GM12878 (cell line): ENCODE measurements around the gene SIX5. TPM values are rescaled to one million over a fixed set of nuclear protein-coding genes. Genes with fewer than 3 reads are reported as not detected.
A peak's percentile ranks its signal among the peaks of the same experiment; 100 is the strongest.

ENCODE experiments used
- CHD1 ChIP-seq: IDR thresholded peaks from 2 replicates; pipeline ENCODE4 v1.6.1; 2012; ENCODE audit warnings: low read depth, low read length, improper control_type of control experiment
- CHD2 ChIP-seq: IDR thresholded peaks from 2 replicates; pipeline ENCODE4 v1.6.1; 2011; ENCODE audit warnings: low read depth, low read length, improper control_type of control experiment, borderline replicate concordance
- EGR1 ChIP-seq, 2 experiments: IDR thresholded peaks; 1 replicate in 1 of 2; 2 replicates in 1 of 2; pipeline ENCODE4 v1.6.1; 2011 to 2012; ENCODE audit warnings: low read depth in 2 of 2, low read length in 2 of 2, borderline replicate concordance in 1 of 2, mild to moderate bottlenecking in 1 of 2, moderate library complexity in 1 of 2
- HCFC1 ChIP-seq: fragments of 150-350 bp; IDR thresholded peaks from 2 replicates; pipeline ENCODE4 v1.6.1; 2014; ENCODE audit warnings: low read length
- POLR2A ChIP-seq: IDR thresholded peaks from 2 replicates; pipeline ENCODE4 v1.6.1; 2011; ENCODE audit warnings: low read depth, mild to moderate bottlenecking, low read length
- RCOR1 ChIP-seq: conservative IDR thresholded peaks from 2 replicates; pipeline ENCODE4 v1.6.1; 2012; ENCODE audit warnings: low read depth, low read length, improper control_type of control experiment
- RELA ChIP-seq: fragments of 450-650 bp; IDR thresholded peaks from 2 replicates; pipeline ENCODE4 v1.8.0; 2014; ENCODE audit warnings: borderline replicate concordance; ENCODE audit not compliant: partially characterized antibody
- RUNX3 ChIP-seq: IDR thresholded peaks from 2 replicates; pipeline ENCODE4 v1.6.1; 2012; ENCODE audit warnings: low read length, inconsistent platforms
- SMARCA5 ChIP-seq: fragments of 450-650 bp; IDR thresholded peaks from 2 replicates; pipeline ENCODE4 v1.6.1; 2017; ENCODE audit warnings: mild to moderate bottlenecking
- STAT3 ChIP-seq: IDR thresholded peaks from 2 replicates; pipeline ENCODE4 v1.6.1; 2011; ENCODE audit warnings: low read depth, low read length, improper control_type of control experiment
- TARDBP ChIP-seq: IDR thresholded peaks from 2 replicates; pipeline ENCODE4 v1.6.1; 2016; ENCODE audit warnings: borderline replicate concordance
- ZBED1 ChIP-seq: IDR thresholded peaks from 2 replicates; pipeline ENCODE4 v1.6.1; 2016; ENCODE audit warnings: borderline replicate concordance
- ZNF24 ChIP-seq: fragments of 450-650 bp; IDR thresholded peaks from 2 replicates; pipeline ENCODE4 v1.6.1; 2017; ENCODE audit warnings: antibody characterized with exemption, mild to moderate bottlenecking
- ZZZ3 ChIP-seq: IDR thresholded peaks from 2 replicates; pipeline ENCODE4 v1.6.1; 2011; ENCODE audit warnings: low read depth; ENCODE audit not compliant: control insufficient read depth, insufficient read length
- polyA plus RNA-seq, 11 experiments: library from polyadenylated mRNA; depleted of rRNA in 4 of 11; unstranded in 6 of 11; stranded (reverse) in 5 of 11; fragments of >200 nt; fragmentation: Nextera tagmentation in 4 of 11; fragmentation: Illumina TruSeq in 1 of 11; extraction: Ambion mirVana in 4 of 11; extraction: Trizol in 1 of 11; gene quantifications; 1 replicate in 1 of 11; 2 replicates in 10 of 11; pipeline versions ENCODE4 v1.2.1 to v1.2.3, GENCODE V29; 2011 to 2016; ENCODE audit warnings: inconsistent platforms in 2 of 11, missing spikeins in 2 of 11, low read depth in 1 of 11
- total RNA-seq, 4 experiments: library from RNA; depleted of rRNA in 3 of 4; stranded (reverse); fragments of >200 nt in 3 of 4; fragmentation: Illumina TruSeq in 1 of 4; extraction: Trizol in 1 of 4; gene quantifications; 2 replicates each; pipeline versions ENCODE4 v1.2.1 to v1.2.3, GENCODE V29; 2013 to 2021
- TF ChIP-seq, protein P1 (sequence below): IDR thresholded peaks from 2 replicates; pipeline ENCODE4 v1.6.1; 2011; ENCODE audit warnings: mild to moderate bottlenecking, low read depth, low read length, moderate library complexity; ENCODE audit not compliant: insufficient replicate concordance
- TF ChIP-seq, protein P2 (sequence below): fragments of 450-650 bp; IDR thresholded peaks from 2 replicates; pipeline ENCODE4 v1.6.1; 2017; ENCODE audit warnings: mild to moderate bottlenecking, moderate library complexity
- TF ChIP-seq, protein P3 (sequence below): fragments of 450-650 bp; formaldehyde crosslinking; IDR thresholded peaks from 2 replicates; pipeline ENCODE4 v1.5.0; 2022; ENCODE audit warnings: mild to moderate bottlenecking, missing genetic modification characterization
- TF ChIP-seq, protein P4 (sequence below): fragments of 450-650 bp; IDR thresholded peaks from 2 replicates; pipeline ENCODE4 v1.6.1; 2017; ENCODE audit warnings: mild to moderate bottlenecking, low read depth, inconsistent platforms; ENCODE audit not compliant: poor library complexity, severe bottlenecking

The SIX5 gene
- total and polyA plus RNA-seq, 10 of the 15 experiments (the other 5 are each of a cell fraction or from before 2014, with no cell fraction given), result 1.9 to 10.5 (median 3.0) TPM; not detected in 2

DNA sequence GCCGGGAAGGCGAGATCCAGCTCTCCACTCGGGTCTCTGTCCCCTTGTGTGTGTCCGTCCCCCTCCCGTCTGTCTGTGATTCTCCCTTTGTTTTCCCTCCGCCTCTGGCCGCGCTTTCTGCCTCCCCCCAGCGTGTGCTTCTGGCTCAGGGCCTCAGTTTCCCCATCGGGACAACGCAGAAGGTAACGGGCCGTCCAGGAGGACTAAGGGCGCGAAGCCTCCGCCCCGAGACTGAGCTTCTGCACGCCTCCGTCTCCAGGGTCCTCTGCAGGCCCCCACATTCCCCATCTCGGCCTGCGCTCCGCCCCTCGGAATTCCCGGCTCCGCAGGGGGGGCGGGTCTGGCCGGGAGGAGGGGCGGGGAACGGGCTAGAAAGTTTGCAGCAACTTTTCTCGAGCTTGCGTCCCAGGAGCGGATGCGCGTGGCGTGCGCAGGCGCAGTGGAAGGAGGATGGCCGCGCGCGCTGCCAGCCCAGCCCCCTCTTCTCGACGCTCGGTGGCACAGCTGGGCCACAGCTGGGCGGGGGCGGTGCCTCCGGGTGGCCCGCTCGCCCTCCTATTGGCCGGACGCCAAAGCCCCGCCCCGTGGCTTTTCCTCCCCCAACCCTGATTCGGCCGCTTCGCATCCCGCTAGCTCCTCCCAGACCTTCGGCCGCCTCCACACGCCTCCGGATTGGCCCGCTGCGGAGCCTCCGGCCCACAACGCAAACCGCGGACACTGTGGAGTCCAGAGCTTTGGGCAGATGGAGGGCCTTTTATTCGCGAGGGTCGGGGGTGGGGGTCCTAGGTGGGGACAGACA, at the start of gene SIX5 (continued):
- TF ChIP-seq, protein P1, sequence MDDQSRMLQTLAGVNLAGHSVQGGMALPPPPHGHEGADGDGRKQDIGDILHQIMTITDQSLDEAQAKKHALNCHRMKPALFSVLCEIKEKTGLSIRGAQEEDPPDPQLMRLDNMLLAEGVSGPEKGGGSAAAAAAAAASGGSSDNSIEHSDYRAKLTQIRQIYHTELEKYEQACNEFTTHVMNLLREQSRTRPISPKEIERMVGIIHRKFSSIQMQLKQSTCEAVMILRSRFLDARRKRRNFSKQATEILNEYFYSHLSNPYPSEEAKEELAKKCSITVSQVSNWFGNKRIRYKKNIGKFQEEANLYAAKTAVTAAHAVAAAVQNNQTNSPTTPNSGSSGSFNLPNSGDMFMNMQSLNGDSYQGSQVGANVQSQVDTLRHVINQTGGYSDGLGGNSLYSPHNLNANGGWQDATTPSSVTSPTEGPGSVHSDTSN, result peak; percentile 90
- TF ChIP-seq ZZZ3 (no peak), HCFC1 (0 out of 2 replicates have a peak, but pooled peaks have one; percentile 31), TARDBP (0 out of 2 replicates have a peak, but pooled peaks have one; percentile 47), CHD2 (peak; percentile 94), POLR2A (peak; percentile 84), RUNX3 (peak; percentile 74), ZBED1 (no peak), STAT3 (no peak), SMARCA5 (no peak), ZNF24 (no peak), RELA (no peak), RCOR1 (no peak), EGR1 (IDR thresholded peaks at IDR 0.05; ENCODE audit: borderline replicate concordance in 1 of 2, low read depth in 2 of 2, low read length in 2 of 2) (peak in 1 of 2 experiments; percentile 83; a peak in 2 of 3 replicates), CHD1 (no peak)
- TF ChIP-seq, protein P2, sequence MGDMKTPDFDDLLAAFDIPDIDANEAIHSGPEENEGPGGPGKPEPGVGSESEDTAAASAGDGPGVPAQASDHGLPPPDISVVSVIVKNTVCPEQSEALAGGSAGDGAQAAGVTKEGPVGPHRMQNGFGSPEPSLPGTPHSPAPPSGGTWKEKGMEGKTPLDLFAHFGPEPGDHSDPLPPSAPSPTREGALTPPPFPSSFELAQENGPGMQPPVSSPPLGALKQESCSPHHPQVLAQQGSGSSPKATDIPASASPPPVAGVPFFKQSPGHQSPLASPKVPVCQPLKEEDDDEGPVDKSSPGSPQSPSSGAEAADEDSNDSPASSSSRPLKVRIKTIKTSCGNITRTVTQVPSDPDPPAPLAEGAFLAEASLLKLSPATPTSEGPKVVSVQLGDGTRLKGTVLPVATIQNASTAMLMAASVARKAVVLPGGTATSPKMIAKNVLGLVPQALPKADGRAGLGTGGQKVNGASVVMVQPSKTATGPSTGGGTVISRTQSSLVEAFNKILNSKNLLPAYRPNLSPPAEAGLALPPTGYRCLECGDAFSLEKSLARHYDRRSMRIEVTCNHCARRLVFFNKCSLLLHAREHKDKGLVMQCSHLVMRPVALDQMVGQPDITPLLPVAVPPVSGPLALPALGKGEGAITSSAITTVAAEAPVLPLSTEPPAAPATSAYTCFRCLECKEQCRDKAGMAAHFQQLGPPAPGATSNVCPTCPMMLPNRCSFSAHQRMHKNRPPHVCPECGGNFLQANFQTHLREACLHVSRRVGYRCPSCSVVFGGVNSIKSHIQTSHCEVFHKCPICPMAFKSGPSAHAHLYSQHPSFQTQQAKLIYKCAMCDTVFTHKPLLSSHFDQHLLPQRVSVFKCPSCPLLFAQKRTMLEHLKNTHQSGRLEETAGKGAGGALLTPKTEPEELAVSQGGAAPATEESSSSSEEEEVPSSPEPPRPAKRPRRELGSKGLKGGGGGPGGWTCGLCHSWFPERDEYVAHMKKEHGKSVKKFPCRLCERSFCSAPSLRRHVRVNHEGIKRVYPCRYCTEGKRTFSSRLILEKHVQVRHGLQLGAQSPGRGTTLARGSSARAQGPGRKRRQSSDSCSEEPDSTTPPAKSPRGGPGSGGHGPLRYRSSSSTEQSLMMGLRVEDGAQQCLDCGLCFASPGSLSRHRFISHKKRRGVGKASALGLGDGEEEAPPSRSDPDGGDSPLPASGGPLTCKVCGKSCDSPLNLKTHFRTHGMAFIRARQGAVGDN, result no peak
- TF ChIP-seq, protein P3, sequence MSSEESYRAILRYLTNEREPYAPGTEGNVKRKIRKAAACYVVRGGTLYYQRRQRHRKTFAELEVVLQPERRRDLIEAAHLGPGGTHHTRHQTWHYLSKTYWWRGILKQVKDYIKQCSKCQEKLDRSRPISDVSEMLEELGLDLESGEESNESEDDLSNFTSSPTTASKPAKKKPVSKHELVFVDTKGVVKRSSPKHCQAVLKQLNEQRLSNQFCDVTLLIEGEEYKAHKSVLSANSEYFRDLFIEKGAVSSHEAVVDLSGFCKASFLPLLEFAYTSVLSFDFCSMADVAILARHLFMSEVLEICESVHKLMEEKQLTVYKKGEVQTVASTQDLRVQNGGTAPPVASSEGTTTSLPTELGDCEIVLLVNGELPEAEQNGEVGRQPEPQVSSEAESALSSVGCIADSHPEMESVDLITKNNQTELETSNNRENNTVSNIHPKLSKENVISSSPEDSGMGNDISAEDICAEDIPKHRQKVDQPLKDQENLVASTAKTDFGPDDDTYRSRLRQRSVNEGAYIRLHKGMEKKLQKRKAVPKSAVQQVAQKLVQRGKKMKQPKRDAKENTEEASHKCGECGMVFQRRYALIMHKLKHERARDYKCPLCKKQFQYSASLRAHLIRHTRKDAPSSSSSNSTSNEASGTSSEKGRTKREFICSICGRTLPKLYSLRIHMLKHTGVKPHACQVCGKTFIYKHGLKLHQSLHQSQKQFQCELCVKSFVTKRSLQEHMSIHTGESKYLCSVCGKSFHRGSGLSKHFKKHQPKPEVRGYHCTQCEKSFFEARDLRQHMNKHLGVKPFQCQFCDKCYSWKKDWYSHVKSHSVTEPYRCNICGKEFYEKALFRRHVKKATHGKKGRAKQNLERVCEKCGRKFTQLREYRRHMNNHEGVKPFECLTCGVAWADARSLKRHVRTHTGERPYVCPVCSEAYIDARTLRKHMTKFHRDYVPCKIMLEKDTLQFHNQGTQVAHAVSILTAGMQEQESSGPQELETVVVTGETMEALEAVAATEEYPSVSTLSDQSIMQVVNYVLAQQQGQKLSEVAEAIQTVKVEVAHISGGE (CRISPR knock-in tag), result no peak
- TF ChIP-seq, protein P4, sequence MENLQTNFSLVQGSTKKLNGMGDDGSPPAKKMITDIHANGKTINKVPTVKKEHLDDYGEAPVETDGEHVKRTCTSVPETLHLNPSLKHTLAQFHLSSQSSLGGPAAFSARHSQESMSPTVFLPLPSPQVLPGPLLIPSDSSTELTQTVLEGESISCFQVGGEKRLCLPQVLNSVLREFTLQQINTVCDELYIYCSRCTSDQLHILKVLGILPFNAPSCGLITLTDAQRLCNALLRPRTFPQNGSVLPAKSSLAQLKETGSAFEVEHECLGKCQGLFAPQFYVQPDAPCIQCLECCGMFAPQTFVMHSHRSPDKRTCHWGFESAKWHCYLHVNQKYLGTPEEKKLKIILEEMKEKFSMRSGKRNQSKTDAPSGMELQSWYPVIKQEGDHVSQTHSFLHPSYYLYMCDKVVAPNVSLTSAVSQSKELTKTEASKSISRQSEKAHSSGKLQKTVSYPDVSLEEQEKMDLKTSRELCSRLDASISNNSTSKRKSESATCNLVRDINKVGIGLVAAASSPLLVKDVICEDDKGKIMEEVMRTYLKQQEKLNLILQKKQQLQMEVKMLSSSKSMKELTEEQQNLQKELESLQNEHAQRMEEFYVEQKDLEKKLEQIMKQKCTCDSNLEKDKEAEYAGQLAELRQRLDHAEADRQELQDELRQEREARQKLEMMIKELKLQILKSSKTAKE, result no peak
